ENCODE results near the gene RBBP5. TPM values are rescaled to one million over a fixed set of nuclear protein-coding genes. Genes with fewer than 3 reads are reported as not detected.

RBBP5 gene
- total and polyA plus RNA-seq, 2 of the 4 experiments (the other 2 are of a cell fraction): 7.3 to 37.5 TPM

GRCh38 chr1:205061227-205061626 lies 60.6 kb downstream of the RBBP5 start:
- POLR2A ChIA-PET (ENCODE audit: unreplicated experiment): no interaction called here

More at GRCh38 chr1:205061227-205061626, 60.6 kb downstream of the RBBP5 start:
- no peak for TF ChIP-seq NFE2L2 (IDR thresholded peaks at IDR 0.05; ENCODE audit: low read depth, low read length)
- TF ChIP-seq POLR2A (IDR thresholded peaks at IDR 0.05; ENCODE audit: low read depth, low read length): no peak
- no peak for TF ChIP-seq FOS (IDR thresholded peaks at IDR 0.05; ENCODE audit: low read depth, low read length)
- no peak for TF ChIP-seq MAZ (IDR thresholded peaks at IDR 0.05; ENCODE audit: borderline replicate concordance, low read depth, low read length)
- no peak for TF ChIP-seq MAFK (IDR thresholded peaks at IDR 0.05; ENCODE audit: low read depth, low read length)
- TF ChIP-seq RCOR1 (IDR thresholded peaks at IDR 0.05; ENCODE audit: insufficient replicate concordance, low read length): no peak
- no peak for TF ChIP-seq ELK1 (IDR thresholded peaks at IDR 0.05; ENCODE audit: borderline replicate concordance, low read depth, low read length)
- TF ChIP-seq BHLHE40 (IDR thresholded peaks at IDR 0.05; ENCODE audit: low read depth, low read length): no peak
- TF ChIP-seq RAD21 (IDR thresholded peaks at IDR 0.05; ENCODE audit: low read length): no peak
- TF ChIP-seq MXI1 (IDR thresholded peaks at IDR 0.05; ENCODE audit: borderline replicate concordance, low read depth, low read length): no peak
- no peak for TF ChIP-seq CEBPB (IDR thresholded peaks at IDR 0.05; ENCODE audit: low read depth, low read length)
- no peak for TF ChIP-seq CTCF (conservative IDR thresholded peaks at IDR 0.05; ENCODE audit: low read depth, low read length)
- TF ChIP-seq SMC3 (IDR thresholded peaks at IDR 0.05; ENCODE audit: low read depth, low read length): no peak
- Histone ChIP-seq H4K20me1 (ENCODE audit: insufficient read depth, low read length) (no peaks in the 10 kb centered on the region), H2BK5ac (ENCODE audit: low read depth, low read length, poor library complexity, severe bottlenecking) (no peak overlapping the region), H2BK120ac (ENCODE audit: low read depth, low read length) (no peak overlapping the region), H3K4me1 (ENCODE audit: control insufficient read depth, insufficient read depth, low read length) (no peaks in the 10 kb centered on the region), H3K18ac (ENCODE audit: low read depth, low read length) (no peak overlapping the region), H3K9me3 (ENCODE audit: control insufficient read depth, insufficient read depth, low read length) (no peaks in the 10 kb centered on the region), H3K23ac (ENCODE audit: low read depth, low read length) (no peak overlapping the region), H3K9me1 (ENCODE audit: insufficient read depth, low read length) (no peaks in the 10 kb centered on the region), H3K56ac (ENCODE audit: extremely low read depth, insufficient read depth, low read length) (no peak overlapping the region), H2BK20ac (ENCODE audit: low read depth, low read length) (no peak overlapping the region), H4K91ac (ENCODE audit: insufficient read depth, low read depth, low read length) (no peak overlapping the region), H3K27ac (ENCODE audit: insufficient read depth, low read length) (no peak overlapping the region), H4K5ac (ENCODE audit: low read depth, low read length) (no peak overlapping the region), H3K79me1 (ENCODE audit: low read depth in 1 of 2, low read length in 2 of 2) (no peaks in the 10 kb centered on the region), H2BK15ac (ENCODE audit: low read depth, low read length) (no peak overlapping the region), H3K9ac (ENCODE audit: low read depth, low read length) (no peak overlapping the region), H3K36me3 (ENCODE audit: control insufficient read depth, insufficient read depth, low read length) (no peaks in the 10 kb centered on the region), H4K8ac (ENCODE audit: low read depth in 2 of 2, low read length in 2 of 2) (no peak overlapping the region), H2AK9ac (replicated peaks; ENCODE audit: low read depth, low read length, poor library complexity) (peak overlapping the region; percentile 23), H3K27me3 (ENCODE audit: control insufficient read depth, insufficient read depth, low read length) (peaks cover 15% of the 10 kb centered on the region), H2AK5ac (ENCODE audit: low read depth, low read length) (no peak overlapping the region), H3K4ac (ENCODE audit: low read depth, low read length) (no peak overlapping the region), H3K4me2 (ENCODE audit: low read depth, low read length) (no peak overlapping the region), H3K4me3 (ENCODE audit: insufficient read depth, low read depth, low read length) (no peak overlapping the region), H2AFZ (replicated peaks; ENCODE audit: low read length, poor library complexity) (peak overlapping the region; percentile 40), H3K14ac (replicated peaks; ENCODE audit: low read depth, low read length) (no peak overlapping the region)
- 80% methylated on average over 5 of the region's 14 CpGs; no CpG with 5 or more reads in 1 of the 2 experiments for WGBS, 2 experiments (ENCODE audit: extremely low coverage in 2 of 2, insufficient read length in 1 of 2)
- intact Hi-C loops (cut with micrococcal nuclease) (loop anchor here (1.0 kb wide), 3 partner anchors 72 to 253 kb away; no protein-coding TSS in a partner anchor), dilution Hi-C loops (cut with HindIII; ENCODE audit: low sequenced_read_pairs, unreplicated experiment) (no loop called here), in situ Hi-C loops (cut with MboI; ENCODE audit: low sequenced_read_pairs) (loop anchor here (5.0 kb wide), 1 partner anchor 74 kb away; no protein-coding TSS in a partner anchor)
- DNase-seq (no peak), ATAC-seq (ENCODE audit: low read depth) (peak; percentile 50; the same call in 1 of the 2 replicates)
- CTCF ChIA-PET: interaction anchor here (0.7 to 2.9 kb wide), 22 partner anchors 8 to 421 kb away, joined by 3 to 31 read pairs (median 4); no protein-coding TSS in a partner anchor
- BruUV-seq (replicated peaks): no TSS peak

Measured in IMR-90 (cell line).